ENCODE measurements around the gene WDR72. TPM values are rescaled to one million over a fixed set of nuclear protein-coding genes. Genes with fewer than 3 reads are reported as not detected.
"Not testable (repeated sequence)": the region's sequence is repeated elsewhere in the genome, so short reads cannot be mapped to it uniquely, and the experiment has no call there.

Gene WDR72
- polyA plus RNA-seq, 1 donor from 2014 or later, result 0.05 TPM

- H3K9me3 ChIP-seq (ENCODE audit: low read length), result no peaks in the 10 kb centered on the region
- no peaks in the 10 kb centered on the region for H3F3A ChIP-seq (ENCODE audit: insufficient read depth, low read length, poor library complexity, severe bottlenecking)
- H3K9ac ChIP-seq (ENCODE audit: low read length), result no peak overlapping the region
- no peak overlapping the region for H3K4me3 ChIP-seq (ENCODE audit: low read length)
- H3K9me2 ChIP-seq (ENCODE audit: insufficient read depth, low read length), result no peaks in the 10 kb centered on the region
- no peaks in the 10 kb centered on the region for H4K20me1 ChIP-seq (ENCODE audit: insufficient read depth)
- H3K79me2 ChIP-seq (replicated peaks; ENCODE audit: insufficient read depth, low read length), result no peaks in the 10 kb centered on the region
- TF ChIP-seq SMC3 (conservative IDR thresholded peaks at IDR 0.05; ENCODE audit: poor library complexity) (no peak), CTCF (IDR thresholded peaks at IDR 0.05; ENCODE audit: poor library complexity, severe bottlenecking) (no peak), RAD21 (conservative IDR thresholded peaks at IDR 0.05) (no peak), TAF1 (IDR thresholded peaks at IDR 0.05; ENCODE audit: low read depth) (no peak), MXI1 (conservative IDR thresholded peaks at IDR 0.05; ENCODE audit: poor library complexity, severe bottlenecking) (no peak), EZH2 (IDR thresholded peaks at IDR 0.05; ENCODE audit: borderline replicate concordance, insufficient read depth, low read length, poor library complexity, severe bottlenecking) (no peak), REST (IDR thresholded peaks at IDR 0.05; ENCODE audit: borderline replicate concordance) (no peak), EP300 (conservative IDR thresholded peaks at IDR 0.05; ENCODE audit: poor library complexity, severe bottlenecking) (no peak), POLR2AphosphoS5 (IDR thresholded peaks at IDR 0.05) (no peak)
- H3K27ac ChIP-seq (ENCODE audit: low read length), result no peak overlapping the region
- H2AFZ ChIP-seq (ENCODE audit: low read depth, low read length), result no peak overlapping the region
- no peaks in the 10 kb centered on the region for H3K27me3 ChIP-seq (ENCODE audit: insufficient read depth, low read depth, low read length)
- no peaks in the 10 kb centered on the region for H3K36me3 ChIP-seq (ENCODE audit: insufficient read depth, low read length)
- H3K4me2 ChIP-seq (ENCODE audit: low read length), result no peak overlapping the region
Measured at GRCh38 chr15:53693729-53694475, 65.6 kb downstream of the WDR72 start.

- H3K27ac ChIP-seq (ENCODE audit: low read length); H3K9me3 ChIP-seq (ENCODE audit: low read length); H3K79me2 ChIP-seq (replicated peaks; ENCODE audit: insufficient read depth, low read length); H3K4me3 ChIP-seq (ENCODE audit: low read length); H3K9me2 ChIP-seq (ENCODE audit: insufficient read depth, low read length); H3F3A ChIP-seq (ENCODE audit: insufficient read depth, low read length, poor library complexity, severe bottlenecking); H3K36me3 ChIP-seq (ENCODE audit: insufficient read depth, low read length); H3K27me3 ChIP-seq (ENCODE audit: insufficient read depth, low read depth, low read length); H2AFZ ChIP-seq (ENCODE audit: low read depth, low read length); H3K9ac ChIP-seq (ENCODE audit: low read length); H3K4me2 ChIP-seq (ENCODE audit: low read length); H4K20me1 ChIP-seq (ENCODE audit: insufficient read depth): not testable (repeated sequence)
Measured at GRCh38 chr15:53684162-53684561, 75.3 kb downstream of the WDR72 start.

Measured in neural cell (in vitro differentiated cells).